GM23248 (cell line): Measurements from ENCODE around the gene FRRS1L. TPM values are rescaled to one million over a fixed set of nuclear protein-coding genes. Genes with fewer than 3 reads are reported as not detected.

Experiments
- DNase-seq: peaks from one replicate; pipeline ENCODE4 v3.0.0-alpha.2; 2015
- H2AFZ ChIP-seq: fragments of 200-600 bp; sonication (generic); 2 replicates; pipeline ENCODE4 v1.6.1; 2016; ENCODE audit warnings: antibody characterized with exemption
- H3F3A ChIP-seq: fragments of 200-600 bp; sonication (generic); 2 replicates; pipeline ENCODE4 v1.6.1; 2016; ENCODE audit warnings: mild to moderate bottlenecking, antibody characterized with exemption, mixed run types; ENCODE audit not compliant: insufficient read depth
- H3K27ac ChIP-seq: fragments of 200-600 bp; sonication (generic); 2 replicates; pipeline ENCODE4 v1.5.1; 2016; ENCODE audit warnings: mild to moderate bottlenecking
- H3K27me3 ChIP-seq: fragments of 200-600 bp; sonication (generic); replicated peaks from 2 replicates; pipeline ENCODE4 v1.6.1; 2016; ENCODE audit warnings: mild to moderate bottlenecking; ENCODE audit not compliant: insufficient read depth
- H3K36me3 ChIP-seq: fragments of 200-600 bp; sonication (generic); 2 replicates; pipeline ENCODE4 v1.6.1; 2016; ENCODE audit warnings: low read depth, mild to moderate bottlenecking
- H3K4me1 ChIP-seq: fragments of 200-600 bp; sonication (generic); 2 replicates; pipeline ENCODE4 v1.6.1; 2016; ENCODE audit warnings: mild to moderate bottlenecking; ENCODE audit not compliant: insufficient read depth
- H3K4me2 ChIP-seq: fragments of 200-600 bp; sonication (generic); one replicate; pipeline ENCODE4 v1.6.1; 2016; ENCODE audit warnings: mild to moderate bottlenecking; ENCODE audit not compliant: unreplicated experiment
- H3K4me3 ChIP-seq: fragments of 200-600 bp; sonication (generic); 2 replicates; pipeline ENCODE4 v1.5.1; 2016; ENCODE audit warnings: mild to moderate bottlenecking
- H3K79me2 ChIP-seq: fragments of 200-600 bp; sonication (generic); 2 replicates; pipeline ENCODE4 v1.6.1; 2016; ENCODE audit warnings: mild to moderate bottlenecking; ENCODE audit not compliant: insufficient read depth
- H3K9ac ChIP-seq: fragments of 200-600 bp; sonication (generic); 2 replicates; pipeline ENCODE4 v1.6.1; 2016; ENCODE audit warnings: mild to moderate bottlenecking
- H3K9me2 ChIP-seq: fragments of 200-600 bp; sonication (generic); 2 replicates; pipeline ENCODE4 v1.6.1; 2016; ENCODE audit warnings: mixed run types, mild to moderate bottlenecking, moderate library complexity; ENCODE audit not compliant: insufficient read depth
- H3K9me3 ChIP-seq: fragments of 200-600 bp; sonication (generic); one replicate; pipeline ENCODE4 v1.6.1; 2017; ENCODE audit warnings: low read depth
- H4K20me1 ChIP-seq: fragments of 200-600 bp; sonication (generic); 2 replicates; pipeline ENCODE4 v1.6.0; 2016; ENCODE audit not compliant: insufficient read depth
- EZH2 ChIP-seq: fragments of 200-600 bp; sonication (generic); IDR thresholded peaks from 2 replicates; pipeline ENCODE4 v1.6.1; 2018; ENCODE audit warnings: antibody characterized with exemption, mild to moderate bottlenecking; ENCODE audit not compliant: insufficient read depth, poor library complexity, severe bottlenecking
- EZH2phosphoT487 ChIP-seq: fragments of 200-600 bp; sonication (generic); IDR thresholded peaks from 2 replicates; pipeline ENCODE4 v1.6.1; 2018; ENCODE audit warnings: antibody characterized with exemption, moderate library complexity, mild to moderate bottlenecking, low read depth; ENCODE audit not compliant: insufficient read depth
- WGBS, 2 experiments: methylation state at CpG; one replicate each; pipeline ENCODE4 v1.1.6; 2015 to 2017; ENCODE audit warnings: low lambda C conversion rate in 2 of 2, low coverage in 1 of 2; ENCODE audit errors: missing lambda C conversion rate in 2 of 2; 5-methylcytosine and 5-hydroxymethylcytosine counted together
- in situ Hi-C: fragments of 300-500 bp; cut with MboI; formaldehyde crosslinking; loops from 2 replicates; pipeline ENCODE4 v1.15.0; 2020
- polyA plus RNA-seq: library from polyadenylated mRNA; unstranded; fragments of >200 nt; fragmentation: Nextera tagmentation; extraction: Ambion mirVana; gene quantifications from 2 replicates; pipeline ENCODE4 v1.2.1, GENCODE V29; 2016
- total RNA-seq: library from RNA; depleted of rRNA; stranded (reverse); fragments of >200 nt; shearing (Covaris generic); gene quantifications from 2 replicates; pipeline ENCODE4 v1.2.3, GENCODE V29; 2014

Gene FRRS1L
- total and polyA plus RNA-seq, 2 experiments from 2014 or later = not detected

GRCh38 chr9:109172935-109173334, 5.9 kb upstream of the FRRS1L start:
- no peaks in the 10 kb centered on the region for H3K36me3 ChIP-seq
- no peak overlapping the region for H3K27ac ChIP-seq
- H3K4me1 ChIP-seq = no peaks in the 10 kb centered on the region
- H2AFZ ChIP-seq = no peak overlapping the region
- H3F3A ChIP-seq = no peaks in the 10 kb centered on the region
- H3K4me3 ChIP-seq = no peak overlapping the region
- H3K9ac ChIP-seq = no peak overlapping the region
- H3K9me2 ChIP-seq = no peaks in the 10 kb centered on the region
- peaks cover 4% of the 10 kb centered on the region; the same call in 1 of the 2 replicates for H3K27me3 ChIP-seq
- no peaks in the 10 kb centered on the region for H4K20me1 ChIP-seq
- in situ Hi-C loops = no loop called here
- 13 to 15% methylated on average over 1 of the region's 1 CpG for WGBS, 2 experiments
- no peaks in the 10 kb centered on the region for H3K79me2 ChIP-seq
- H3K9me3 ChIP-seq = no peaks in the 10 kb centered on the region
- no peak overlapping the region for H3K4me2 ChIP-seq
- TF ChIP-seq EZH2phosphoT487 (no peak), EZH2 (no peak)
- no peak for DNase-seq

- no peaks in the 10 kb centered on the region for H3F3A ChIP-seq
Observed at GRCh38 chr9:109171926-109172325, 4.9 kb upstream of the FRRS1L start.

GRCh38 chr9:109168170-109168569, 1.1 kb upstream of the FRRS1L start:
- Histone ChIP-seq H3K4me3 (no peak overlapping the region), H3K36me3 (no peaks in the 10 kb centered on the region), H3K9ac (no peak overlapping the region), H3K9me2 (no peaks in the 10 kb centered on the region), H4K20me1 (no peaks in the 10 kb centered on the region), H3K27ac (no peak overlapping the region), H3K4me1 (no peaks in the 10 kb centered on the region), H3K27me3 (peaks cover 40% of the 10 kb centered on the region), H3K9me3 (no peaks in the 10 kb centered on the region), H3F3A (no peaks in the 10 kb centered on the region), H3K4me2 (no peak overlapping the region), H3K79me2 (no peaks in the 10 kb centered on the region), H2AFZ (no peak overlapping the region)
- TF ChIP-seq EZH2phosphoT487 (no peak), EZH2 (no peak)
- in situ Hi-C loops = no loop called here
- DNase-seq = peak; percentile 16

More at GRCh38 chr9:109171926-109172325, 4.9 kb upstream of the FRRS1L start:
- Histone ChIP-seq H3K9ac (no peak overlapping the region), H3K36me3 (no peaks in the 10 kb centered on the region), H3K27ac (no peak overlapping the region), H3K9me3 (no peaks in the 10 kb centered on the region), H3K4me3 (no peak overlapping the region), H4K20me1 (no peaks in the 10 kb centered on the region), H3K79me2 (no peaks in the 10 kb centered on the region), H3K4me1 (no peaks in the 10 kb centered on the region), H3K4me2 (no peak overlapping the region), H3K9me2 (no peaks in the 10 kb centered on the region), H2AFZ (no peak overlapping the region), H3K27me3 (peaks cover 12% of the 10 kb centered on the region)
- in situ Hi-C loops = no loop called here
- WGBS, 2 experiments = 59 to 61% methylated on average over 3 of the region's 3 CpGs
- TF ChIP-seq EZH2 (no peak), EZH2phosphoT487 (no peak)
- DNase-seq = peak; percentile 40

- H2AFZ ChIP-seq = no peak overlapping the region
- H3K79me2 ChIP-seq = no peaks in the 10 kb centered on the region
- no peak overlapping the region for H3K4me3 ChIP-seq
- in situ Hi-C loops = no loop called here
- no peaks in the 10 kb centered on the region for H3K9me3 ChIP-seq
- H3K36me3 ChIP-seq = no peaks in the 10 kb centered on the region
- TF ChIP-seq EZH2 (no peak), EZH2phosphoT487 (no peak)
- DNase-seq = no peak
- no peak overlapping the region for H3K4me2 ChIP-seq
- H3K4me1 ChIP-seq = no peaks in the 10 kb centered on the region
- H3K27me3 ChIP-seq = peaks cover 44% of the 10 kb centered on the region
- no peaks in the 10 kb centered on the region for H4K20me1 ChIP-seq
- no peaks in the 10 kb centered on the region for H3F3A ChIP-seq
- no peak overlapping the region for H3K9ac ChIP-seq
- H3K27ac ChIP-seq = no peak overlapping the region
- WGBS, 2 experiments = 94% methylated on average over 5 of the region's 5 CpGs
- H3K9me2 ChIP-seq = no peaks in the 10 kb centered on the region
Observed at GRCh38 chr9:109167716-109168115, 667 bp upstream of the FRRS1L start.

GRCh38 chr9:109166171-109166770, 778 bp downstream of the FRRS1L start:
- DNase-seq = no peak
- Histone ChIP-seq H3K79me2 (no peaks in the 10 kb centered on the region), H3K9me3 (no peaks in the 10 kb centered on the region), H4K20me1 (no peaks in the 10 kb centered on the region), H3K27ac (no peak overlapping the region), H3K27me3 (peaks cover 54% of the 10 kb centered on the region), H3K4me1 (no peaks in the 10 kb centered on the region), H2AFZ (no peak overlapping the region), H3K4me2 (no peak overlapping the region), H3K36me3 (no peaks in the 10 kb centered on the region), H3K9ac (no peak overlapping the region), H3K4me3 (no peak overlapping the region), H3K9me2 (no peaks in the 10 kb centered on the region), H3F3A (no peaks in the 10 kb centered on the region)
- 77 to 95% methylated on average over 10 to 16 of the region's 16 CpGs for WGBS, 2 experiments
- in situ Hi-C loops = no loop called here
- TF ChIP-seq EZH2 (no peak), EZH2phosphoT487 (no peak)
